ENCODE results near the gene OLFM1.
A peak's percentile ranks its signal among the peaks of the same experiment; 100 is the strongest.

GRCh38 chr9:135085830-135086546 is 1.5 kb upstream of the OLFM1 start:
- TF ChIP-seq POLR2AphosphoS5 (IDR thresholded peaks at IDR 0.05; ENCODE audit: low read depth, low read length) = no peak
- peak; percentile 92 to 98 (median 95) for TF ChIP-seq CTCF (IDR thresholded peaks at IDR 0.05 in 2 of 3, conservative IDR thresholded peaks at IDR 0.05 in 1 of 3; ENCODE audit: borderline replicate concordance in 1 of 3, insufficient read depth in 1 of 3, low read depth in 2 of 3, low read length in 2 of 3)
- no peak for TF ChIP-seq POLR2A (IDR thresholded peaks at IDR 0.05; ENCODE audit: borderline replicate concordance, extremely low read depth, insufficient read depth, insufficient read length)
- TF ChIP-seq, protein P1, sequence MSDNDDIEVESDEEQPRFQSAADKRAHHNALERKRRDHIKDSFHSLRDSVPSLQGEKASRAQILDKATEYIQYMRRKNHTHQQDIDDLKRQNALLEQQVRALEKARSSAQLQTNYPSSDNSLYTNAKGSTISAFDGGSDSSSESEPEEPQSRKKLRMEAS (IDR thresholded peaks at IDR 0.05) = no peak
- no peak for TF ChIP-seq EGR1 (IDR thresholded peaks at IDR 0.05; ENCODE audit: low read depth)
- TF ChIP-seq EZH2 (IDR thresholded peaks at IDR 0.05) = no peak
- TF ChIP-seq REST (IDR thresholded peaks at IDR 0.05; ENCODE audit: low read depth) = no peak
- no peak for TF ChIP-seq CBX3 (IDR thresholded peaks at IDR 0.05; ENCODE audit: low read depth)
- no peak for TF ChIP-seq SP1 (IDR thresholded peaks at IDR 0.05; ENCODE audit: low read depth)
